Smooth muscle cell (in vitro differentiated cells): Measurements from ENCODE around the gene SNRNP35. TPM values are rescaled to one million over a fixed set of nuclear protein-coding genes. Genes with fewer than 3 reads are reported as not detected.
"Not testable (repeated sequence)": the region's sequence is repeated elsewhere in the genome, so short reads cannot be mapped to it uniquely, and the experiment has no call there.

Experiments
- DNase-seq: peaks from one replicate; lab custom pipeline; 2025; ENCODE audit not compliant: unreplicated experiment; lab: John Stamatoyannopoulos, UW
- H2AFZ ChIP-seq: fragments of 200-600 bp; sonication (generic); 2 replicates; pipeline ENCODE4 v1.6.0; 2016; ENCODE audit warnings: antibody characterized with exemption, low read depth, mild to moderate bottlenecking
- H3F3A ChIP-seq: fragments of 200-600 bp; sonication (generic); 2 replicates; pipeline ENCODE4 v1.6.0; 2017; ENCODE audit warnings: antibody characterized with exemption, low read depth
- H3K27ac ChIP-seq: fragments of 200-600 bp; sonication (generic); 2 replicates; pipeline ENCODE4 v1.5.1; 2016; ENCODE audit warnings: low read depth, mild to moderate bottlenecking
- H3K27me3 ChIP-seq: fragments of 200-600 bp; sonication (generic); 2 replicates; pipeline ENCODE4 v1.6.1; 2016; ENCODE audit warnings: low read depth, mild to moderate bottlenecking
- H3K36me3 ChIP-seq: fragments of 200-600 bp; sonication (generic); 2 replicates; pipeline ENCODE4 v1.5.1; 2016; ENCODE audit warnings: low read depth
- H3K4me1 ChIP-seq: fragments of 200-600 bp; sonication (generic); 2 replicates; pipeline ENCODE4 v1.5.1; 2016; ENCODE audit warnings: low read depth
- H3K4me2 ChIP-seq: fragments of 200-600 bp; sonication (generic); 2 replicates; pipeline ENCODE4 v1.6.0; 2016; ENCODE audit warnings: mild to moderate bottlenecking
- H3K4me3 ChIP-seq: fragments of 200-600 bp; sonication (generic); 2 replicates; pipeline ENCODE4 v1.5.1; 2016; ENCODE audit warnings: mild to moderate bottlenecking
- H3K79me2 ChIP-seq: fragments of 200-600 bp; sonication (generic); 2 replicates; pipeline ENCODE4 v1.6.0; 2016; ENCODE audit warnings: low read depth, mild to moderate bottlenecking
- H3K9ac ChIP-seq: fragments of 200-600 bp; sonication (generic); 2 replicates; pipeline ENCODE4 v1.6.0; 2016; ENCODE audit warnings: low read depth
- H3K9me3 ChIP-seq: fragments of 200-600 bp; sonication (generic); replicated peaks from 2 replicates; pipeline ENCODE4 v1.5.1; 2016; ENCODE audit warnings: low read depth
- H4K20me1 ChIP-seq: fragments of 200-600 bp; sonication (generic); 2 replicates; pipeline ENCODE4 v1.6.0; 2016; ENCODE audit warnings: low read depth
- CTCF ChIP-seq: fragments of 200-600 bp; sonication (generic); IDR thresholded peaks from 2 replicates; pipeline ENCODE4 v1.5.1; 2017; ENCODE audit warnings: borderline replicate concordance, mild to moderate bottlenecking, antibody characterized with exemption; ENCODE audit not compliant: insufficient read depth, poor library complexity, severe bottlenecking
- WGBS: methylation state at CpG from one replicate; pipeline ENCODE4 v1.1.7; 2016; ENCODE audit warnings: low lambda C conversion rate; 5-methylcytosine and 5-hydroxymethylcytosine counted together
- polyA plus RNA-seq: library from polyadenylated mRNA; unstranded; fragments of >200 nt; fragmentation: Nextera tagmentation; extraction: Ambion mirVana; gene quantifications from 2 replicates; pipeline ENCODE4 v1.2.1, GENCODE V29; 2016
- small RNA-seq: library from RNA; depleted of rRNA; stranded (forward); fragments of <200 nt; gene quantifications from one replicate; pipeline ENCODE3, GENCODE V24; 2014
- total RNA-seq: library from RNA; depleted of rRNA; stranded (reverse); fragments of >200 nt; gene quantifications from 2 replicates; pipeline ENCODE4 v1.2.3, GENCODE V29; 2014

The SNRNP35 gene
- total and polyA plus RNA-seq, 2 experiments from 2014 or later: 3.8 to 21.7 TPM

GRCh38 chr12:123513805-123514204 lies 55.9 kb downstream of the SNRNP35 start:
- no peak for TF ChIP-seq CTCF

GRCh38 chr12:123514582-123515221 lies 56.8 kb downstream of the SNRNP35 start:
- not testable (repeated sequence) for H3K4me1 ChIP-seq, H3F3A ChIP-seq, H3K4me2 ChIP-seq, H3K27me3 ChIP-seq, H3K9ac ChIP-seq, DNase-seq, H3K9me3 ChIP-seq, H3K36me3 ChIP-seq, H3K27ac ChIP-seq, H4K20me1 ChIP-seq, H2AFZ ChIP-seq, H3K4me3 ChIP-seq, H3K79me2 ChIP-seq
- WGBS: 96% methylated on average over 1 of the region's 1 CpG

More at GRCh38 chr12:123513805-123514204, 55.9 kb downstream of the SNRNP35 start:
- no peaks in the 10 kb centered on the region for H3K36me3 ChIP-seq
- WGBS: 94% methylated on average over 13 of the region's 13 CpGs
- no peak overlapping the region for H3K9ac ChIP-seq
- H3F3A ChIP-seq: no peaks in the 10 kb centered on the region
- H3K79me2 ChIP-seq: no peaks in the 10 kb centered on the region
- DNase-seq: no peak
- H3K9me3 ChIP-seq: no peaks in the 10 kb centered on the region
- no peak overlapping the region for H3K4me2 ChIP-seq
- H3K4me1 ChIP-seq: no peaks in the 10 kb centered on the region
- no peak overlapping the region for H2AFZ ChIP-seq
- no peaks in the 10 kb centered on the region for H3K27me3 ChIP-seq
- H4K20me1 ChIP-seq: peaks cover 4% of the 10 kb centered on the region
- no peak overlapping the region for H3K4me3 ChIP-seq
- H3K27ac ChIP-seq: peak overlapping the region; percentile 40

- no peak overlapping the region for H3K9ac ChIP-seq
- H3K27me3 ChIP-seq: no peaks in the 10 kb centered on the region
- no peak overlapping the region for H3K4me3 ChIP-seq
- no peaks in the 10 kb centered on the region for H3K36me3 ChIP-seq
- H3F3A ChIP-seq: no peaks in the 10 kb centered on the region
- H3K27ac ChIP-seq: no peak overlapping the region
- H3K4me2 ChIP-seq: no peak overlapping the region
- H2AFZ ChIP-seq: no peak overlapping the region
- TF ChIP-seq CTCF: no peak
- no peaks in the 10 kb centered on the region for H4K20me1 ChIP-seq
- DNase-seq: no peak
- H3K79me2 ChIP-seq: no peaks in the 10 kb centered on the region
- H3K9me3 ChIP-seq: no peaks in the 10 kb centered on the region
- WGBS: 72% methylated on average over 11 of the region's 11 CpGs
- no peaks in the 10 kb centered on the region for H3K4me1 ChIP-seq
Measured at GRCh38 chr12:123516216-123516780, 58.4 kb downstream of the SNRNP35 start.

Small RNA genes within 50 kb of the gene (small RNA-seq; reads per million reads assigned to genes)
- not detected for gene AC145423.2

Other genes starting within 250 kb of the SNRNP35 start
- 50.3 and 70.8 TPM in 2 replicates for gene MPHOSPH9, start 225.0 kb upstream of the SNRNP35 start, total RNA-seq
- 5.1 and 7.4 TPM in 2 replicates for gene MPHOSPH9, start 225.0 kb upstream of the SNRNP35 start, polyA plus RNA-seq
- 6.5 and 9.8 TPM in 2 replicates for gene MTRFR, start 224.7 kb upstream of the SNRNP35 start, total RNA-seq
- 14.5 and 19.0 TPM in 2 replicates for gene MTRFR, start 224.7 kb upstream of the SNRNP35 start, polyA plus RNA-seq
- 322 and 395 TPM in 2 replicates for gene CDK2AP1, start 186.3 kb upstream of the SNRNP35 start, total RNA-seq
- gene CDK2AP1, start 186.3 kb upstream of the SNRNP35 start, polyA plus RNA-seq: 330 and 407 TPM in 2 replicates
- gene SBNO1, start 93.3 kb upstream of the SNRNP35 start, total RNA-seq: 24.5 and 28.9 TPM in 2 replicates
- 14.6 and 15.5 TPM in 2 replicates for gene SBNO1, start 93.3 kb upstream of the SNRNP35 start, polyA plus RNA-seq
- 19.9 and 23.8 TPM in 2 replicates for gene KMT5A, start 74.0 kb upstream of the SNRNP35 start, total RNA-seq
- gene KMT5A, start 74.0 kb upstream of the SNRNP35 start, polyA plus RNA-seq: 15.4 and 17.9 TPM in 2 replicates
- 0.31 and 0.85 TPM in 2 replicates for gene RILPL2, start 21.5 kb upstream of the SNRNP35 start, total RNA-seq
- gene RILPL2, start 21.5 kb upstream of the SNRNP35 start, polyA plus RNA-seq: 2.2 TPM in 2 replicates
- gene RILPL1, start 75.6 kb downstream of the SNRNP35 start, total RNA-seq: 13.2 and 17.9 TPM in 2 replicates
- gene RILPL1, start 75.6 kb downstream of the SNRNP35 start, polyA plus RNA-seq: 29.8 and 36.3 TPM in 2 replicates
- gene TMED2, start 126.4 kb downstream of the SNRNP35 start, total RNA-seq: 394 and 424 TPM in 2 replicates
- gene TMED2, start 126.4 kb downstream of the SNRNP35 start, polyA plus RNA-seq: 314 and 356 TPM in 2 replicates
- 13.4 and 14.5 TPM in 2 replicates for gene DDX55, start 144.0 kb downstream of the SNRNP35 start, total RNA-seq
- 14.7 and 20.1 TPM in 2 replicates for gene DDX55, start 144.0 kb downstream of the SNRNP35 start, polyA plus RNA-seq
- 81.4 and 87.4 TPM in 2 replicates for gene EIF2B1, start 175.5 kb downstream of the SNRNP35 start, total RNA-seq
- 45.4 and 47.0 TPM in 2 replicates for gene EIF2B1, start 175.5 kb downstream of the SNRNP35 start, polyA plus RNA-seq
- gene GTF2H3, start 175.7 kb downstream of the SNRNP35 start, total RNA-seq: 39.5 and 43.2 TPM in 2 replicates
- 10.8 and 11.3 TPM in 2 replicates for gene GTF2H3, start 175.7 kb downstream of the SNRNP35 start, polyA plus RNA-seq
- 11.5 and 12.6 TPM in 2 replicates for gene TCTN2, start 213.0 kb downstream of the SNRNP35 start, total RNA-seq
- 2.8 and 3.0 TPM in 2 replicates for gene TCTN2, start 213.0 kb downstream of the SNRNP35 start, polyA plus RNA-seq